ENCODE results near the gene CFAP73. TPM values are rescaled to one million over a fixed set of nuclear protein-coding genes. Genes with fewer than 3 reads are reported as not detected.

The CFAP73 gene
- polyA plus RNA-seq, 2 donors = 0.35 to 0.73 TPM

DNA sequence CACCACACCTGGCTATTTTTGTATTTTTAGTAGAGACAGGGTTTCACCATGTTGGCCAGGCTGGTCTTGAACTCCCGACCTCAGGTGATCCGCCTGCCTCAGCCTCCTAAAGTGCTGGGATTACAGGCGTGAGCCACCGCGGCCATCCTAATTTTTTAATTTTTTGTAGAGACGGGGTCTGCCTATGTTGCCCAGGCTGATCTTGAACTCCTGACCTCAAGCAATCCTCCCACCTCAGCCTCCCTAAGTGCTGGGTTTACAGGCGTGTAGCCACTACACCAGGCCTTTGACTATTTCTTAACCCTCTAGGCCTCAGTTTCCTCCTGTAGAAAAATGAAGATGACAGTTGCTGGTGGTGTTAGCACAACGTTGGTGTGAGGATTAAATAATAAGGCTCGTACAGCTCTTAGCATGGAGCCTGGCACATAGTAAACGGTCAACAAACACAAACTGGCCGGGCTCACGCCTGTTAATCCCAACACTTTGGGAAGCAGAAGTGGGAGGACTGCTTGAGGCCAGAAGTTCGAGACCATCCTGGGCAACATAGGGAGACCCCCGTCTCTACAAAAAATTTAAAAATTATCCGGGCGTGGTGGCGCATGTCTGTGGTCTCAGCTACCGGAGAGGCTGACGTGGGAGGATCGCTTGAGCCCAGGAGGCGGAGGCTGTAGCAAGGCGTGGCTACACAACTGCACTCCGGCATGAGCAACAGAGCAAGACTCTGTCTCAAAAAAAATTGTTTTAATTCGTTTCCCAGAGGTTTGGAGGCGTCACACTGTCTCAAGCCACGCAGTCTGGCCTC lies 34.8 kb downstream of the CFAP73 start:
- Histone ChIP-seq H3K4me1 (ENCODE audit: control insufficient read depth in 2 of 2, insufficient read depth in 2 of 2, low read length in 1 of 2) (peaks cover 0 to 11% of the 10 kb centered on the region in 2 donors), H3K27me3 (ENCODE audit: control insufficient read depth in 1 of 2, insufficient read depth in 2 of 2, low read length in 2 of 2) (no peaks in the 10 kb centered on the region), H3K36me3 (ENCODE audit: control insufficient read depth in 2 of 2, insufficient read depth in 2 of 2, low read length in 1 of 2) (peaks cover 4 to 21% of the 10 kb centered on the region in 2 donors), H3K27ac (ENCODE audit: low read depth in 2 of 2, low read length in 1 of 2) (peak overlapping the region; percentile 97 to 98), H3K9me3 (ENCODE audit: control insufficient read depth in 2 of 2, insufficient read depth in 1 of 2, low read depth in 1 of 2, low read length in 1 of 2) (no peaks in the 10 kb centered on the region), H3K4me3 (ENCODE audit: low read depth in 1 of 2, low read length in 2 of 2) (peak overlapping the region; percentile 82 to 95)
- 25 to 27% methylated on average over 26 of the region's 26 CpGs for WGBS, 2 donors

- Histone ChIP-seq H3K4me3 (ENCODE audit: low read depth in 1 of 2, low read length in 2 of 2) (peak overlapping the region; percentile 82 to 95), H3K9me3 (ENCODE audit: control insufficient read depth in 2 of 2, insufficient read depth in 1 of 2, low read depth in 1 of 2, low read length in 1 of 2) (no peaks in the 10 kb centered on the region), H3K4me1 (ENCODE audit: control insufficient read depth in 2 of 2, insufficient read depth in 2 of 2, low read length in 1 of 2) (peaks cover 0 to 11% of the 10 kb centered on the region in 2 donors), H3K36me3 (ENCODE audit: control insufficient read depth in 2 of 2, insufficient read depth in 2 of 2, low read length in 1 of 2) (peaks cover 0 to 16% of the 10 kb centered on the region in 2 donors), H3K27me3 (ENCODE audit: control insufficient read depth in 1 of 2, insufficient read depth in 2 of 2, low read length in 2 of 2) (no peaks in the 10 kb centered on the region), H3K27ac (ENCODE audit: low read depth in 2 of 2, low read length in 1 of 2) (peak overlapping the region; percentile 97 to 98)
- 0% methylated on average over 20 of the region's 20 CpGs for WGBS, 2 donors
These were observed 35.3 kb downstream of the CFAP73 start for GRCh38 chr12:113184900-113185179.

- peaks cover 0 to 11% of the 10 kb centered on the region in 2 donors for H3K4me1 ChIP-seq (ENCODE audit: control insufficient read depth in 2 of 2, insufficient read depth in 2 of 2, low read length in 1 of 2)
- no peaks in the 10 kb centered on the region for H3K9me3 ChIP-seq (ENCODE audit: control insufficient read depth in 2 of 2, insufficient read depth in 1 of 2, low read depth in 1 of 2, low read length in 1 of 2)
- no peaks in the 10 kb centered on the region for H3K27me3 ChIP-seq (ENCODE audit: control insufficient read depth in 1 of 2, insufficient read depth in 2 of 2, low read length in 2 of 2)
- H3K27ac ChIP-seq (ENCODE audit: low read depth in 2 of 2, low read length in 1 of 2) = peak within 1 kb of the TSS; percentile 97 to 98
- 0 to 1% methylated on average over 88 to 89 of the region's 89 CpGs for WGBS, 2 donors
- H3K4me3 ChIP-seq (ENCODE audit: low read depth in 1 of 2, low read length in 2 of 2) = peak within 1 kb of the TSS; percentile 82 to 95
- peaks cover 0 to 11% of the 10 kb centered on the region in 2 donors for H3K36me3 ChIP-seq (ENCODE audit: control insufficient read depth in 2 of 2, insufficient read depth in 2 of 2, low read length in 1 of 2)
These were observed 35.9 kb downstream of the CFAP73 start, which contains the start of the genes DDX54 and RITA1 for GRCh38 chr12:113185180-113186032. DDX54 (minus strand) TSS chr12:113185478; CDS start chr12:113185451, 27 bp downstream. RITA1 (plus strand) TSS chr12:113185721; CDS start chr12:113186747, 1,026 bp downstream.

- Histone ChIP-seq H3K36me3 (ENCODE audit: control insufficient read depth in 2 of 2, insufficient read depth in 2 of 2, low read length in 1 of 2) (peaks cover 0 to 5% of the 10 kb centered on the region in 2 donors), H3K27ac (ENCODE audit: low read depth in 2 of 2, low read length in 1 of 2) (peak overlapping the region; percentile 97 to 98), H3K9me3 (ENCODE audit: control insufficient read depth in 2 of 2, insufficient read depth in 1 of 2, low read depth in 1 of 2, low read length in 1 of 2) (no peaks in the 10 kb centered on the region), H3K4me3 (ENCODE audit: low read depth in 1 of 2, low read length in 2 of 2) (peak overlapping the region; percentile 82 to 95), H3K27me3 (ENCODE audit: control insufficient read depth in 1 of 2, insufficient read depth in 2 of 2, low read length in 2 of 2) (no peaks in the 10 kb centered on the region), H3K4me1 (ENCODE audit: control insufficient read depth in 2 of 2, insufficient read depth in 2 of 2, low read length in 1 of 2) (peaks cover 0 to 11% of the 10 kb centered on the region in 2 donors)
- 4 to 5% methylated on average over 11 of the region's 11 CpGs for WGBS, 2 donors
These were observed 36.5 kb downstream of the CFAP73 start for GRCh38 chr12:113186033-113186365.

- Histone ChIP-seq H3K27ac (ENCODE audit: low read depth in 2 of 2, low read length in 1 of 2) (no peak overlapping the region), H3K36me3 (ENCODE audit: control insufficient read depth in 2 of 2, insufficient read depth in 2 of 2, low read length in 1 of 2) (peaks cover 6 to 12% of the 10 kb centered on the region in 2 donors), H3K27me3 (ENCODE audit: control insufficient read depth in 1 of 2, insufficient read depth in 2 of 2, low read length in 2 of 2) (no peaks in the 10 kb centered on the region), H3K9me3 (ENCODE audit: control insufficient read depth in 2 of 2, insufficient read depth in 1 of 2, low read depth in 1 of 2, low read length in 1 of 2) (no peaks in the 10 kb centered on the region), H3K4me3 (ENCODE audit: low read depth in 1 of 2, low read length in 2 of 2) (peak overlapping the region in 1 of 2 donors; percentile 82), H3K4me1 (ENCODE audit: control insufficient read depth in 2 of 2, insufficient read depth in 2 of 2, low read length in 1 of 2) (peaks cover 0 to 11% of the 10 kb centered on the region in 2 donors)
- 70 to 79% methylated on average over 14 to 16 of the region's 16 CpGs for WGBS, 2 donors
These were observed 37.3 kb downstream of the CFAP73 start for GRCh38 chr12:113186666-113187325.

DNA sequence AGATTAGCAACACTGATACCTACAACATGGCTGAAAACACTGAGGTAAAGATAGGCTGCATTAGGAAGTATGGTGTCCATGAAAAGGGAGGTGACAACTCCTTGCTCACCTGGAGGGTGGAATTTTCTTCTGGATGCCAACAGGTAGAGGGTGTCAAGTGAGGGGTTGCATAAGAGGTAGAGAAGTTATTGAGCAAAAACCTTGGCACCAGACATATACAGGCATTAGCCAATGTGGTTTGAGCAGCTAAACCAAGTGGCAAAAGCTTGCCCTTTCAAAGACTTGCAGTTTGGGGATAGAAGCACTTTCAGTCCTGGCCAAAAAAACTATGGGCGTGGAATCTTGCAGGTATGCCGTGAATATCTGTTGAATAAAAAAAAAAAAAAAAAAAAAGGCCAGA lies 39.8 kb downstream of the CFAP73 start:
- no peaks in the 10 kb centered on the region for H3K9me3 ChIP-seq (ENCODE audit: control insufficient read depth in 2 of 2, insufficient read depth in 1 of 2, low read depth in 1 of 2, low read length in 1 of 2)
- WGBS, 2 donors = 60 to 72% methylated on average over 2 of the region's 2 CpGs
- H3K4me1 ChIP-seq (ENCODE audit: control insufficient read depth in 2 of 2, insufficient read depth in 2 of 2, low read length in 1 of 2) = peaks cover 0 to 7% of the 10 kb centered on the region in 2 donors
- peaks cover 6 to 9% of the 10 kb centered on the region in 2 donors for H3K36me3 ChIP-seq (ENCODE audit: control insufficient read depth in 2 of 2, insufficient read depth in 2 of 2, low read length in 1 of 2)
- H3K27ac ChIP-seq (ENCODE audit: low read depth in 2 of 2, low read length in 1 of 2) = no peak overlapping the region
- no peak overlapping the region for H3K4me3 ChIP-seq (ENCODE audit: low read depth in 1 of 2, low read length in 2 of 2)
- no peaks in the 10 kb centered on the region for H3K27me3 ChIP-seq (ENCODE audit: control insufficient read depth in 1 of 2, insufficient read depth in 2 of 2, low read length in 2 of 2)

DNA sequence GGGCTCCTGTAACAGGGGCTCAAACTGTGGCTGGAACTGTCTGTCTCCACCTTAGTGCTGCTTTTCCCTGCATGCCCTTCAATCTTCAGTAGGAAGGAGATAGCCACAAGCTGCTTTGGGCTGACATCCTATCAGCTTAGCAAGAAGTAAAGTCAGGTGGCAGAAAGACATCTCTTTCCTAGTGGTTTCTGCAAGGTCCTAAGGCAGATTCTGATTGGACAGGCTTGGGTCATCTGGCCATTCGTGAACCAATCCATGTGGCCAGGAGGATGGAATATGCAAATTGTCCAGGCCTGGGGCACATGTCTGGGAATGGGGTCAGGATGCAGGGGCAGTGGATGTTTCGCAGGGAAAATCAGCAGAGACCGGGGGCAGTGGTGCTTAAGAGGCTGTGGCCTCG lies 41.2 kb downstream of the CFAP73 start:
- 92 to 95% methylated on average over 4 of the region's 4 CpGs for WGBS, 2 donors
- no peaks in the 10 kb centered on the region for H3K9me3 ChIP-seq (ENCODE audit: control insufficient read depth in 2 of 2, insufficient read depth in 1 of 2, low read depth in 1 of 2, low read length in 1 of 2)

DNA sequence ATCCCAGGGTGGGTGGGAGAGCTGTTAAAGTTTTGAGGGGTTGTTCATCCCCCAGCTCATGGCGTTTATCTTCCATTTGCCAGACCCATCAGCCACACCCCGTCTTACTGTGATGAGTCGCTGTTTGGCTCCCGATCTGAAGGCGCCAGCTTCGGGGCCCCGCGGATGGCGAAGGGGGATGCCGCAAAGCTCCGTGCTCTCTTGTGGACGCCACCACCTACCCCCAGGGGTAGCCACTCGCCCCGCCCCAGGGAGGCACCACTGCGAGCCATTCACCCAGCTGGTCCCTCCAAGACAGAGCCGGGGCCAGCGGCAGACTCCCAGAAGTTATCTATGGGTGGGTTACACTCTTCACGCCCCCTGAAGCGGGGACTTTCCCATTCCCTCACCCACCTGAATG lies 41.7 kb downstream of the CFAP73 start:
- 86 to 93% methylated on average over 19 of the region's 19 CpGs for WGBS, 2 donors

More for the DNA sequence above, 41.2 kb downstream of the CFAP73 start:
- Histone ChIP-seq H3K27me3 (ENCODE audit: control insufficient read depth in 1 of 2, insufficient read depth in 2 of 2, low read length in 2 of 2) (no peaks in the 10 kb centered on the region), H3K27ac (ENCODE audit: low read depth in 2 of 2, low read length in 1 of 2) (no peak overlapping the region), H3K4me3 (ENCODE audit: low read depth in 1 of 2, low read length in 2 of 2) (no peak overlapping the region), H3K36me3 (ENCODE audit: control insufficient read depth in 2 of 2, insufficient read depth in 2 of 2, low read length in 1 of 2) (peaks cover 6 to 9% of the 10 kb centered on the region in 2 donors), H3K4me1 (ENCODE audit: control insufficient read depth in 2 of 2, insufficient read depth in 2 of 2, low read length in 1 of 2) (peaks cover 0 to 7% of the 10 kb centered on the region in 2 donors)

DNA sequence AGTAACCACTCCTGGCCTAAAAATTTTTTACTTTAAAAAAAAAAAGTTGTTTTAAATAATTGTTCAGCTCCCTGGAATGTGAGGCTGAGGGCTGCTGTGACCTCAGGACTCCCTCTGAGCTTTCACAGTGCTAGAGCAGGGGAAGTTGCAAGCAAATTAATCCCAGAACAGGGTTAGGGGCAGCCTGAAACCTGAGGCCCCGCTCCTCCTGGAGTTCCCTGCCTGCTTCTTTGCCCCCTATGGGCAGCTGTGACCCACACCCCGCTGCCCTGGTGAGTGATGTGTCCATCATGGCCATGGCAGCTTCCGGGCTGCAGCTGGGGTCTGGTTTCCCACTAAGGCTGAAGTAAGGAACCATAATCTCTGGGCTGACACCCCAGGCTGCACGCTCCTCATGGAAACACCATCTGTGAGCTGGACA lies 45.5 kb downstream of the CFAP73 start:
- whole genome bisulfite sequencing, 2 donors = 82 to 84% methylated on average over 4 of the region's 4 CpGs
- Histone ChIP-seq H3K4me1 (ENCODE audit: control insufficient read depth in 2 of 2, insufficient read depth in 2 of 2, low read length in 1 of 2) (no peaks in the 10 kb centered on the region), H3K4me3 (ENCODE audit: low read depth in 1 of 2, low read length in 2 of 2) (no peak overlapping the region), H3K27ac (ENCODE audit: low read depth in 2 of 2, low read length in 1 of 2) (no peak overlapping the region), H3K36me3 (ENCODE audit: control insufficient read depth in 2 of 2, insufficient read depth in 2 of 2, low read length in 1 of 2) (peaks cover 6 to 9% of the 10 kb centered on the region in 2 donors), H3K27me3 (ENCODE audit: control insufficient read depth in 1 of 2, insufficient read depth in 2 of 2, low read length in 2 of 2) (no peaks in the 10 kb centered on the region), H3K9me3 (ENCODE audit: control insufficient read depth in 2 of 2, insufficient read depth in 1 of 2, low read depth in 1 of 2, low read length in 1 of 2) (no peaks in the 10 kb centered on the region)

More for the DNA sequence above, 41.7 kb downstream of the CFAP73 start:
- H3K4me1 ChIP-seq (ENCODE audit: control insufficient read depth in 2 of 2, insufficient read depth in 2 of 2, low read length in 1 of 2) = peaks cover 0 to 5% of the 10 kb centered on the region in 2 donors
- no peaks in the 10 kb centered on the region for H3K27me3 ChIP-seq (ENCODE audit: control insufficient read depth in 1 of 2, insufficient read depth in 2 of 2, low read length in 2 of 2)
- H3K27ac ChIP-seq (ENCODE audit: low read depth in 2 of 2, low read length in 1 of 2) = no peak overlapping the region
- H3K36me3 ChIP-seq (ENCODE audit: control insufficient read depth in 2 of 2, insufficient read depth in 2 of 2, low read length in 1 of 2) = peaks cover 6 to 9% of the 10 kb centered on the region in 2 donors
- H3K4me3 ChIP-seq (ENCODE audit: low read depth in 1 of 2, low read length in 2 of 2) = no peak overlapping the region
- H3K9me3 ChIP-seq (ENCODE audit: control insufficient read depth in 2 of 2, insufficient read depth in 1 of 2, low read depth in 1 of 2, low read length in 1 of 2) = no peaks in the 10 kb centered on the region

Data from esophagus (tissue), 2 donors.